Measurements from ENCODE around the gene SLC10A7.

Gene SLC10A7

GRCh38 chr4:146525754-146526153 is 4.0 kb upstream of the SLC10A7 start:
- H3K4me3 ChIP-seq (ENCODE audit: control insufficient read depth, low read depth, low read length): no peak overlapping the region
- TF ChIP-seq CTCF (conservative IDR thresholded peaks at IDR 0.05; ENCODE audit: control insufficient read depth, insufficient read depth, low read depth, low read length): no peak
- no peak for DNase-seq (ENCODE audit: low read depth)

- DNase-seq (ENCODE audit: low read depth): no peak
- H3K4me3 ChIP-seq (ENCODE audit: control insufficient read depth, low read depth, low read length): no peak overlapping the region
- no peak for TF ChIP-seq CTCF (conservative IDR thresholded peaks at IDR 0.05; ENCODE audit: control insufficient read depth, insufficient read depth, low read depth, low read length)
These were observed 2.9 kb upstream of the SLC10A7 start for GRCh38 chr4:146524663-146525062.

- TF ChIP-seq CTCF (conservative IDR thresholded peaks at IDR 0.05; ENCODE audit: control insufficient read depth, insufficient read depth, low read depth, low read length): no peak
- H3K4me3 ChIP-seq (ENCODE audit: control insufficient read depth, low read depth, low read length): peak overlapping the region; percentile 79
- peak; percentile 20 for DNase-seq (ENCODE audit: low read depth)
These were observed 1.1 kb upstream of the SLC10A7 start for GRCh38 chr4:146522869-146523205.

- peak; percentile 82 for DNase-seq (ENCODE audit: low read depth)
- no peak for TF ChIP-seq CTCF (conservative IDR thresholded peaks at IDR 0.05; ENCODE audit: control insufficient read depth, insufficient read depth, low read depth, low read length)
These were observed 543 bp upstream of the SLC10A7 start for GRCh38 chr4:146522098-146522868.

GRCh38 chr4:146520896-146521540 is 722 bp downstream of the SLC10A7 start:
- H3K4me3 ChIP-seq (ENCODE audit: control insufficient read depth, low read depth, low read length): peak overlapping the region; percentile 79
- no peak for TF ChIP-seq CTCF (conservative IDR thresholded peaks at IDR 0.05; ENCODE audit: control insufficient read depth, insufficient read depth, low read depth, low read length)
- peak; percentile 63 for DNase-seq (ENCODE audit: low read depth)

More at GRCh38 chr4:146522098-146522868, 543 bp upstream of the SLC10A7 start:
- peak overlapping the region; percentile 79 for H3K4me3 ChIP-seq (ENCODE audit: control insufficient read depth, low read depth, low read length)

GRCh38 chr4:146514651-146515357 is 6.9 kb downstream of the SLC10A7 start:
- DNase-seq (ENCODE audit: low read depth): no peak
- H3K4me3 ChIP-seq (ENCODE audit: control insufficient read depth, low read depth, low read length): no peak overlapping the region
- no peak for TF ChIP-seq CTCF (conservative IDR thresholded peaks at IDR 0.05; ENCODE audit: control insufficient read depth, insufficient read depth, low read depth, low read length)

Measured in fibroblast of mammary gland (primary cell).